Endothelial cell of umbilical vein (primary cell): ENCODE data around the gene ITSN1. TPM values are rescaled to one million over a fixed set of nuclear protein-coding genes. Genes with fewer than 3 reads are reported as not detected.

Experiments
- BruUV-seq: library from RNA; stranded (reverse); fragments of 400-500 nt; replicated peaks from 2 replicates; lab custom pipeline; 2021; lab: Mats Ljungman, UMichigan
- CTCF ChIA-PET: fragments of 300-600, 350-600 bp; sonication (Branson Sonifier 250); formaldehyde crosslinking; loops from one replicate; lab custom pipeline; 2021; ENCODE audit warnings: antibody characterized with exemption, inconsistent platforms; lab: Charles Lee
- POLR2A ChIA-PET: fragments of 300-600, 350-600 bp; sonication (Branson Sonifier 250); formaldehyde crosslinking; loops from one replicate; lab custom pipeline; 2021; ENCODE audit warnings: antibody characterized with exemption, inconsistent platforms; lab: Charles Lee
- DNase-seq: peaks from one replicate; pipeline ENCODE4 v3.0.0-alpha.2; 2011; ENCODE audit warnings: low read depth, low spot score
- FAIRE-seq: peaks from 2 replicates; lab custom pipeline; 2011; peaks lifted over from hg19 to GRCh38; lab: Jason Lieb, UNC
- H2AFZ ChIP-seq: 2 replicates; pipeline ENCODE4 v1.6.0; 2012; ENCODE audit warnings: low read depth, low read length, control low read depth, inconsistent platforms
- H3K27ac ChIP-seq: 2 replicates; pipeline ENCODE4 v1.5.1; 2011; ENCODE audit warnings: low read depth, mild to moderate bottlenecking, control low read depth, low read length, moderate library complexity; ENCODE audit not compliant: insufficient read depth
- H3K27me3 ChIP-seq, 2 experiments: 2 replicates each; pipeline versions ENCODE4 v1.6.0 to v1.6.1; 2011; ENCODE audit warnings: low read length in 2 of 2, mixed read lengths in 1 of 2; ENCODE audit not compliant: control insufficient read depth in 2 of 2, insufficient read depth in 2 of 2
- H3K36me3 ChIP-seq, 2 experiments: 2 replicates in 1 of 2; 3 replicates in 1 of 2; pipeline ENCODE4 v1.5.1; 2011; ENCODE audit warnings: low read length in 2 of 2, mild to moderate bottlenecking in 1 of 2, moderate library complexity in 1 of 2; ENCODE audit not compliant: control insufficient read depth in 2 of 2, insufficient read depth in 2 of 2; ENCODE audit errors: extremely low read depth in 1 of 2
- H3K4me1 ChIP-seq: 3 replicates; pipeline ENCODE4 v1.5.1; 2011; ENCODE audit warnings: mild to moderate bottlenecking, low read length; ENCODE audit not compliant: control insufficient read depth, insufficient read depth; ENCODE audit errors: extremely low read depth
- H3K4me2 ChIP-seq: 2 replicates; pipeline ENCODE4 v1.6.1; 2011; ENCODE audit warnings: low read length, control low read depth, mixed read lengths; ENCODE audit not compliant: insufficient read depth
- H3K4me3 ChIP-seq, 3 experiments: fragments of 200-600 bp in 1 of 3; sonication (generic), shearing (Covaris generic) in 1 of 3; replicated peaks in 1 of 3; 2 replicates each; pipeline ENCODE4 v1.5.1; 2011 to 2016; ENCODE audit warnings: control low read depth in 3 of 3, low read length in 3 of 3, mild to moderate bottlenecking in 2 of 3, inconsistent platforms in 1 of 3, low read depth in 1 of 3, moderate library complexity in 1 of 3; ENCODE audit not compliant: insufficient read depth in 1 of 3
- H3K79me2 ChIP-seq: 2 replicates; pipeline ENCODE4 v1.6.0; 2012; ENCODE audit warnings: low read length, inconsistent platforms; ENCODE audit not compliant: control insufficient read depth, insufficient read depth
- H3K9ac ChIP-seq: replicated peaks from 2 replicates; pipeline ENCODE3; 2011; ENCODE audit warnings: low read length, control low read depth; ENCODE audit not compliant: insufficient read depth; ENCODE audit errors: extremely low read depth
- H3K9me1 ChIP-seq: replicated peaks from 3 replicates; pipeline ENCODE4 v1.6.0; 2011; ENCODE audit warnings: mild to moderate bottlenecking, low read length; ENCODE audit not compliant: control insufficient read depth, insufficient read depth; ENCODE audit errors: extremely low read depth
- H3K9me3 ChIP-seq: replicated peaks from 2 replicates; pipeline ENCODE4 v1.5.1; 2012; ENCODE audit warnings: low read length, inconsistent platforms; ENCODE audit not compliant: control insufficient read depth, insufficient read depth
- H4K20me1 ChIP-seq: replicated peaks from 2 replicates; pipeline ENCODE3; 2011; ENCODE audit warnings: mild to moderate bottlenecking, low read length; ENCODE audit not compliant: control insufficient read depth, insufficient read depth; ENCODE audit errors: extremely low read depth
- CTCF ChIP-seq, 2 donors: IDR thresholded peaks; 1 replicate in 1 of 2; 2 replicates in 1 of 2; pipeline ENCODE4 v1.5.1; 2011; ENCODE audit warnings: low read length in 2 of 2, mild to moderate bottlenecking in 2 of 2, moderate library complexity in 2 of 2, control low read depth in 1 of 2, inconsistent platforms in 1 of 2, low read depth in 1 of 2; ENCODE audit not compliant: insufficient read depth in 1 of 2; ENCODE audit errors: extremely low read depth in 1 of 2
- EZH2 ChIP-seq: IDR thresholded peaks from 2 replicates; pipeline ENCODE4 v1.6.1; 2012; ENCODE audit warnings: borderline replicate concordance, low read depth, mild to moderate bottlenecking, moderate library complexity, low read length, inconsistent platforms; ENCODE audit not compliant: severe bottlenecking
- FOS ChIP-seq: IDR thresholded peaks from 2 replicates; pipeline ENCODE4 v1.6.1; 2011; ENCODE audit warnings: mild to moderate bottlenecking, low read length, moderate library complexity, borderline replicate concordance; ENCODE audit not compliant: insufficient read depth
- GATA2 ChIP-seq: IDR thresholded peaks from 2 replicates; pipeline ENCODE4 v1.7.0; 2011; ENCODE audit warnings: low read depth, mild to moderate bottlenecking, moderate library complexity, mixed read lengths, low read length; ENCODE audit not compliant: insufficient read length, insufficient read depth
- JUN ChIP-seq: IDR thresholded peaks from 2 replicates; pipeline ENCODE4 v1.6.1; 2011; ENCODE audit warnings: borderline replicate concordance, low read depth; ENCODE audit not compliant: insufficient read length, insufficient read depth
- MAX ChIP-seq: IDR thresholded peaks from 2 replicates; pipeline ENCODE4 v1.6.1; 2011; ENCODE audit not compliant: insufficient read depth, insufficient read length
- MYC ChIP-seq: IDR thresholded peaks from one replicate; pipeline ENCODE4 v1.6.1; 2011; ENCODE audit warnings: mild to moderate bottlenecking, low read depth, low read length
- POLR2A ChIP-seq: IDR thresholded peaks from 2 replicates; pipeline ENCODE4 v1.6.1; 2012; ENCODE audit warnings: low read depth, mild to moderate bottlenecking, control low read depth, low read length
- dilution Hi-C: fragments of 300-500 bp; cut with MboI; formaldehyde crosslinking; loops from one replicate; pipeline ENCODE4 v1.15.0; 2019; ENCODE audit warnings: low sequenced_read_pairs; ENCODE audit not compliant: extremely low pct_ligation_motif_present
- intact Hi-C: fragments of 100-400 bp; cut with micrococcal nuclease; formaldehyde crosslinking; loops from one replicate; pipeline ENCODE4 v1.10.0; 2022
- polyA plus RNA-seq, 4 experiments: library from polyadenylated mRNA; depleted of rRNA in 3 of 4; stranded (reverse) in 3 of 4; unstranded in 1 of 4; fragments of >200 nt; gene quantifications; 2 replicates each; pipeline versions ENCODE4 v1.2.1 to v1.2.3, GENCODE V29; 2011 to 2012; ENCODE audit warnings: missing spikeins in 1 of 4
- total RNA-seq: library from RNA; stranded (reverse); gene quantifications from 2 replicates; pipeline ENCODE4 v1.2.3, GENCODE V29; 2021

Gene ITSN1
- total and polyA plus RNA-seq, 2 donors (not counting 3 experiments of a cell fraction or from before 2014, with no cell fraction given), result 72.2 to 86.8 TPM

DNA sequence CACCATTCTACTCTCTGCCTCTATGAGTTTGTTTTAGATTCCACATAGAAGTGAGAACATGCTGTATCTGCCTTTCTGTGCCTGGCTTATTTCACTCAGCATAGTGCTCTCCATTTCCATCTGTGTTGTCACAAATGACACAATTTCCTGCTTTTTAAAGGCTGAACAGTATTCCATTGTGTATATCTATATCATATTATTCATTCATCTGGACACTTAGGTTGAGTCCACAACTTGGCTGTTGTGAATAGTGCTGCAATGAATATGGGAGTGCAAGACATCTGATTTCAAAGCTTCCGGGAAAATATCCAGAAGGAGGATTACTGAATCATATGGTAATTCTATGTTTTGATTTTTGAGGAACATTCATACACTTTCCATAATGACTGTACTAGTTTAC lies 33.7 kb upstream of the ITSN1 start:
- no peak overlapping the region for H3K4me3 ChIP-seq
- no peaks in the 10 kb centered on the region for H3K9me1 ChIP-seq
- H3K36me3 ChIP-seq, result no peaks in the 10 kb centered on the region
- intact Hi-C loops, result loop anchor here (1.0 to 5.0 kb wide), 2 partner anchors 33 to 66 kb away; partner anchors contain the start of genes CRYZL1, GART and SON
- peak; percentile 46 for FAIRE-seq
- no peak overlapping the region for H2AFZ ChIP-seq
- H3K9me3 ChIP-seq, result no peaks in the 10 kb centered on the region
- peak overlapping the region; percentile 70 for H3K27ac ChIP-seq
- CTCF ChIA-PET, result interaction anchor here (0.5 to 1.5 kb wide), 7 partner anchors 13 to 412 kb away, joined by 3 to 6 read pairs (median 3); partner anchors contain the start of gene DONSON
- H3K79me2 ChIP-seq, result no peaks in the 10 kb centered on the region
- BruUV-seq, result no TSS peak
- peak; percentile 30 for TF ChIP-seq FOS
- no peak for TF ChIP-seq CTCF (IDR thresholded peaks at IDR 0.05; ENCODE audit: extremely low read depth in 1 of 2, insufficient read depth in 1 of 2, low read depth in 1 of 2, low read length in 2 of 2)
- no peak for TF ChIP-seq MYC
- peak; percentile 45 for TF ChIP-seq JUN
- H3K4me1 ChIP-seq, result peaks cover 11% of the 10 kb centered on the region
- H3K4me2 ChIP-seq, result peak overlapping the region; percentile 37
- no peak overlapping the region for H3K9ac ChIP-seq
- no peaks in the 10 kb centered on the region for H3K27me3 ChIP-seq
- DNase-seq, result peak; percentile 75
- dilution Hi-C loops, result no loop called here
- H4K20me1 ChIP-seq, result no peaks in the 10 kb centered on the region
- POLR2A ChIA-PET, result no interaction called here

DNA sequence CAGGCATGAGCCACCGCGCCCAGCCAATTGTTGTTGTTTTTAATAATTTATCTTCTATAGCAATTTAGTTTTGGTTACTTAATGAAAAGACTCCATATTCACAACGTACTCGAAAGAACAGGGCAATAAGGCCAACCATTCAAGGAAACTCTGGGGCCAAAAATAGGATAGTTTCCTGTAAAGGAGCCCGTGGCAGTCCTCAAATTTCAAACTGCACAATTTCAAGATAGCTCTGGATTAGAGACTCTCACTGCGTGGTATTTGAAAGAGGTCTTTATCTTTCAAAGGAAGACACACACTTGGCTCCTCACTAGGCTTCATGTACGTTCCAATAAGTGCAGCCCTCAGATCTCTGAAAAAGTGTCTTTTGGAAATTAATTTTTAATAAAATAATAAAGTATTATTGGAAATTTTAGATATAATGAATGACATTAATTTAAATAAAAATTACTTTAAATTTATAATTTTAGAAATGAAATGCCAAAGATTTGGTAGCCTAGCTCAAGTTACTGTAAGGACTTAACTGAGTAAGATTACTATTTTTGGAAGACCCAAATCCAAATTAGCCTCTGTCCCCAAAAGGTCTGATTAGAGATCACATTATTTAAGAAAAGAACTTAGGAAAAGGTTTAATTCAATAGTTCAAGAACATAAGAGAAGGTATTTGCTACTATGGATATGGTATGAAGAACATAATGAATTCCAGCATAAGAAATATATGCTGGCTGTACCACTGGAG lies 31.1 kb upstream of the ITSN1 start:
- H3K4me1 ChIP-seq, result peaks cover 11% of the 10 kb centered on the region
- no peak overlapping the region for H3K27ac ChIP-seq
- H3K9me3 ChIP-seq, result no peaks in the 10 kb centered on the region
- dilution Hi-C loops, result no loop called here
- no peak overlapping the region for H2AFZ ChIP-seq
- ChIA-PET CTCF (interaction anchor here (2.4 kb wide), 1 partner anchor 9 kb away, joined by 9 read pairs; no protein-coding TSS in a partner anchor), POLR2A (no interaction called here)
- no peaks in the 10 kb centered on the region for H3K9me1 ChIP-seq
- H3K27me3 ChIP-seq, result no peaks in the 10 kb centered on the region
- no peak overlapping the region for H3K4me3 ChIP-seq
- H3K36me3 ChIP-seq, result no peaks in the 10 kb centered on the region
- FAIRE-seq (no peak), DNase-seq (no peak)
- TF ChIP-seq JUN, result no peak
- no peak for TF ChIP-seq MYC
- no peak for TF ChIP-seq FOS
- no peak for TF ChIP-seq MAX
- TF ChIP-seq POLR2A, result no peak
- no peak for TF ChIP-seq GATA2
- no peak for TF ChIP-seq EZH2
- TF ChIP-seq CTCF (IDR thresholded peaks at IDR 0.05; ENCODE audit: extremely low read depth in 1 of 2, insufficient read depth in 1 of 2, low read depth in 1 of 2, low read length in 2 of 2), result no peak
- H3K4me2 ChIP-seq, result no peak overlapping the region
- no TSS peak for BruUV-seq
- H4K20me1 ChIP-seq, result no peaks in the 10 kb centered on the region
- H3K79me2 ChIP-seq, result no peaks in the 10 kb centered on the region
- intact Hi-C loops, result no loop called here
- no peak overlapping the region for H3K9ac ChIP-seq
